ENCODE measurements around the gene THBS1. TPM values are rescaled to one million over a fixed set of nuclear protein-coding genes. Genes with fewer than 3 reads are reported as not detected.

THBS1 gene
- total RNA-seq, 1 experiment from 2014 or later, result 305 TPM

DNA sequence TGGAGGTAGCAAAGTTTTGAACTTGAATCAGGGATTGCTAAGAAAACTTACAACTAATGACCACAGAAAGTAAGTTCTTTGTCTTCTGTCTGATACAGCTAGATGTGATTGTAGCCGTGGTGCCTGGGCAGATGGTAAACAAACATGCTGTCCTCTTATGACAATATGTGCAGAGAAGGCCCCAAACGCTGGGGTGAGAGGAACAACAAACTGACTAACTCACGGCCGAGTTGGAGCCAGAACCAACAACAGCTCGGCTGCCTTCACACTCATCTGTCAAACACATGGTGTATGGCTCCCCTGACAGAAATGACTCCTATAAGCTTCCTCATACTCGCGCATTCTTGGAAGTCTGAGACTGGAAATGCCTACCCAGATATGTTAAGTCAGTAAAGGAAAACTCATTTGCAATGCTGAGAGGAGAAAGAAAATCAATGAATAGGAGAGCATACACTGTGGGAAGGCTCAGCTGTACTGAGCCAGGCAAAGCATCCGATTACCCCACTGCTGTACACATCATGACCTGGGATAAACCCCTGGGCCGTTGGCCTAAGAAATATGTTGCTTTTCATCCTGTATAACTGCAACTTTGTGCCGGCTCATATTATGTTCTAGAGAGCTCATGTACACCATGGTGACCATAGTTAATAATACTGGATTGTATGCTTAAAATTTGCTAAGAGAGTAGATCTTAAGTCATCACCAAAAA, 5.7 kb downstream of the THBS1 start:
- H3K79me2 ChIP-seq (ENCODE audit: low read length), result peaks cover 69% of the 10 kb centered on the region
- no TSS peak for BruUV-seq (replicated peaks)
- no peak for TF ChIP-seq EZH2 (IDR thresholded peaks at IDR 0.05; ENCODE audit: low read length, unreplicated experiment)
- TF ChIP-seq, protein P1, sequence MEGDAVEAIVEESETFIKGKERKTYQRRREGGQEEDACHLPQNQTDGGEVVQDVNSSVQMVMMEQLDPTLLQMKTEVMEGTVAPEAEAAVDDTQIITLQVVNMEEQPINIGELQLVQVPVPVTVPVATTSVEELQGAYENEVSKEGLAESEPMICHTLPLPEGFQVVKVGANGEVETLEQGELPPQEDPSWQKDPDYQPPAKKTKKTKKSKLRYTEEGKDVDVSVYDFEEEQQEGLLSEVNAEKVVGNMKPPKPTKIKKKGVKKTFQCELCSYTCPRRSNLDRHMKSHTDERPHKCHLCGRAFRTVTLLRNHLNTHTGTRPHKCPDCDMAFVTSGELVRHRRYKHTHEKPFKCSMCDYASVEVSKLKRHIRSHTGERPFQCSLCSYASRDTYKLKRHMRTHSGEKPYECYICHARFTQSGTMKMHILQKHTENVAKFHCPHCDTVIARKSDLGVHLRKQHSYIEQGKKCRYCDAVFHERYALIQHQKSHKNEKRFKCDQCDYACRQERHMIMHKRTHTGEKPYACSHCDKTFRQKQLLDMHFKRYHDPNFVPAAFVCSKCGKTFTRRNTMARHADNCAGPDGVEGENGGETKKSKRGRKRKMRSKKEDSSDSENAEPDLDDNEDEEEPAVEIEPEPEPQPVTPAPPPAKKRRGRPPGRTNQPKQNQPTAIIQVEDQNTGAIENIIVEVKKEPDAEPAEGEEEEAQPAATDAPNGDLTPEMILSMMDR (conservative IDR thresholded peaks at IDR 0.05; ENCODE audit: low read depth, low read length), result no peak
- TF ChIP-seq EZH2phosphoT487 (IDR thresholded peaks at IDR 0.05; ENCODE audit: borderline replicate concordance, low read length), result no peak
- no peaks in the 10 kb centered on the region for H3K9me2 ChIP-seq (replicated peaks; ENCODE audit: low read length)
- intact Hi-C loops (cut with micrococcal nuclease), result no loop called here
- CTCF ChIA-PET, result no interaction called here
- peaks cover 95% of the 10 kb centered on the region for H3K36me3 ChIP-seq (ENCODE audit: low read depth, low read length)
- peaks cover 21% of the 10 kb centered on the region for H3F3A ChIP-seq (ENCODE audit: low read length, unreplicated experiment)
- H3K9ac ChIP-seq (ENCODE audit: low read length), result no peak overlapping the region
- ATAC-seq, result no peak
- peaks cover 67% of the 10 kb centered on the region for H4K20me1 ChIP-seq (ENCODE audit: low read length)
- no peak overlapping the region for H3K4me2 ChIP-seq (ENCODE audit: low read length)
- H3K9me3 ChIP-seq (ENCODE audit: low read length), result no peaks in the 10 kb centered on the region
- POLR2A ChIA-PET (ENCODE audit: unreplicated experiment), result no interaction called here
- peaks cover 43% of the 10 kb centered on the region for H3K4me1 ChIP-seq (ENCODE audit: insufficient read depth, low read length)
- 0 out of 2 replicates have a peak overlapping the region, but pooled peaks have one; percentile 7 for H3K4me3 ChIP-seq (ENCODE audit: low read length)
- H3K27me3 ChIP-seq (ENCODE audit: low read length), result no peaks in the 10 kb centered on the region
- no peak overlapping the region for H3K27ac ChIP-seq (ENCODE audit: low read length)
- H2AFZ ChIP-seq (ENCODE audit: low read length), result no peak overlapping the region
- DNase-seq, result peak; percentile 26

DNA sequence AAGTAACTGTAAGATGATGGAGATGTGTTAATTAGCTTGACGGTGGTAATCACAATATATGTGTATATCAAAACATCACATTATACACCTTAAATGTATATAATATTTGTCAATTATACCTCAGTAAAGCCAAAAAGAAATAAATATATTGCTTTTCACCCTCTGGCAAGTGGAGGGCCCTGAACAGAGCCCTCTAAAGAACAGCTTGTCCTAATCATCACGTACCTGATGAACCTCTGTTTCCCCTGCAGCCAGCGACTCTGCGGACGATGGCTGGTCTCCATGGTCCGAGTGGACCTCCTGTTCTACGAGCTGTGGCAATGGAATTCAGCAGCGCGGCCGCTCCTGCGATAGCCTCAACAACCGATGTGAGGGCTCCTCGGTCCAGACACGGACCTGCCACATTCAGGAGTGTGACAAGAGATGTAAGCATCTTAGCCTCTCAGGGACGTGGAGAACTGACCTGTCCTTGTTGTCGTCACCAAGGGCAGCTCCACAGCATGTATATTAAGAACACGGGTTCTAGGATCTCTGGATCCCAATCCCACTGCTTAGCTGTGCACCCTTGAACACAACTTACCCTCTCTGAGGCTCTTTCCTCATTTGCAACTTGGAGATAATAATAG, 6.3 kb downstream of the THBS1 start:
- Histone ChIP-seq H3K9me3 (ENCODE audit: low read length) (no peaks in the 10 kb centered on the region), H3F3A (ENCODE audit: low read length, unreplicated experiment) (peaks cover 21% of the 10 kb centered on the region), H2AFZ (ENCODE audit: low read length) (no peak overlapping the region), H4K20me1 (ENCODE audit: low read length) (peaks cover 65% of the 10 kb centered on the region), H3K9ac (ENCODE audit: low read length) (no peak overlapping the region), H3K4me3 (ENCODE audit: low read length) (no peak overlapping the region), H3K27ac (ENCODE audit: low read length) (no peak overlapping the region), H3K4me2 (ENCODE audit: low read length) (no peak overlapping the region), H3K9me2 (replicated peaks; ENCODE audit: low read length) (no peaks in the 10 kb centered on the region), H3K79me2 (ENCODE audit: low read length) (peaks cover 62% of the 10 kb centered on the region), H3K4me1 (ENCODE audit: insufficient read depth, low read length) (peaks cover 38% of the 10 kb centered on the region), H3K36me3 (ENCODE audit: low read depth, low read length) (peaks cover 98% of the 10 kb centered on the region), H3K27me3 (ENCODE audit: low read length) (no peaks in the 10 kb centered on the region)
- ChIA-PET CTCF (no interaction called here), POLR2A (ENCODE audit: unreplicated experiment) (no interaction called here)
- no peak for DNase-seq
- BruUV-seq (replicated peaks), result no TSS peak
- no peak for ATAC-seq
- TF ChIP-seq EZH2phosphoT487 (IDR thresholded peaks at IDR 0.05; ENCODE audit: borderline replicate concordance, low read length) (no peak), EZH2 (IDR thresholded peaks at IDR 0.05; ENCODE audit: low read length, unreplicated experiment) (no peak)
- TF ChIP-seq, protein P1 (conservative IDR thresholded peaks at IDR 0.05; ENCODE audit: low read depth, low read length), result no peak
- intact Hi-C loops (cut with micrococcal nuclease), result no loop called here

All from PC-3 (cell line).